H1 (cell line): Measurements from ENCODE around the gene ABHD16A. TPM values are rescaled to one million over a fixed set of nuclear protein-coding genes. Genes with fewer than 3 reads are reported as not detected.

ENCODE experiments used
- CTCF ChIA-PET: fragments of 300-600 bp; sonication (Branson Sonifier 250); formaldehyde crosslinking; loops from one replicate; lab custom pipeline; 2021; ENCODE audit not compliant: partially characterized antibody; lab: Charles Lee
- POLR2A ChIA-PET: fragments of 300-600 bp; sonication (Branson Sonifier 250); formaldehyde crosslinking; loops from one replicate; lab custom pipeline; 2021; ENCODE audit warnings: inconsistent platforms; ENCODE audit not compliant: partially characterized antibody; lab: Charles Lee
- DNase-seq, 2 experiments: peaks; one replicate each; pipeline versions ENCODE4 v3.0.0 to v3.0.0-alpha.2; 2010 to 2022; ENCODE audit warnings: low spot score in 2 of 2, low read depth in 1 of 2, mixed read lengths in 1 of 2
- FAIRE-seq: peaks from 2 replicates; lab custom pipeline; 2011; peaks lifted over from hg19 to GRCh38; lab: Jason Lieb, UNC
- H2AFZ ChIP-seq: 2 replicates; pipeline ENCODE4 v1.8.1; 2012; ENCODE audit warnings: low read length, inconsistent platforms
- H2AK5ac ChIP-seq: 2 replicates; pipeline ENCODE4 v1.6.1; 2013; ENCODE audit warnings: low read depth, low read length
- H2BK120ac ChIP-seq: replicated peaks from 2 replicates; pipeline ENCODE3; 2013; ENCODE audit warnings: low read depth, low read length, inconsistent platforms
- H2BK12ac ChIP-seq: 2 replicates; pipeline ENCODE4 v1.6.1; 2013; ENCODE audit warnings: low read depth, low read length
- H2BK15ac ChIP-seq: 2 replicates; pipeline ENCODE4 v1.6.1; 2013; ENCODE audit warnings: low read length
- H2BK20ac ChIP-seq: 2 replicates; pipeline ENCODE4 v1.6.1; 2013; ENCODE audit warnings: low read length
- H2BK5ac ChIP-seq: 2 replicates; pipeline ENCODE4 v1.6.1; 2013; ENCODE audit warnings: low read depth, low read length
- H3K14ac ChIP-seq: 2 replicates; pipeline ENCODE4 v1.6.1; 2013; ENCODE audit warnings: inconsistent platforms; ENCODE audit not compliant: insufficient read length
- H3K18ac ChIP-seq: 2 replicates; pipeline ENCODE4 v1.6.1; 2013; ENCODE audit warnings: low read length; ENCODE audit errors: extremely low read depth
- H3K23ac ChIP-seq: 2 replicates; pipeline ENCODE4 v1.6.1; 2013; ENCODE audit warnings: inconsistent platforms; ENCODE audit not compliant: insufficient read length
- H3K23me2 ChIP-seq: 2 replicates; pipeline ENCODE4 v1.6.1; 2013; ENCODE audit warnings: low read depth, low read length
- H3K27ac ChIP-seq: 2 replicates; pipeline ENCODE4 v1.6.1; 2011; ENCODE audit warnings: low read depth, low read length, inconsistent platforms
- H3K27me3 ChIP-seq, 4 experiments: replicated peaks in 1 of 4; 1 replicate in 1 of 4; 2 replicates in 3 of 4; pipeline versions ENCODE4 v1.6.1 to v1.8.1; 2011 to 2013; ENCODE audit warnings: low read length in 3 of 4, mild to moderate bottlenecking in 3 of 4, inconsistent platforms in 2 of 4, mixed read lengths in 2 of 4, moderate library complexity in 1 of 4; ENCODE audit not compliant: control insufficient read depth in 3 of 4, insufficient read depth in 3 of 4; ENCODE audit errors: extremely low read depth in 1 of 4
- H3K36me3 ChIP-seq, 4 experiments: 2 replicates each; pipeline versions ENCODE4 v1.6.1 to v1.8.1; 2011 to 2013; ENCODE audit warnings: mild to moderate bottlenecking in 4 of 4, low read length in 3 of 4, moderate library complexity in 2 of 4, control low read depth in 1 of 4, inconsistent platforms in 1 of 4; ENCODE audit not compliant: insufficient read depth in 4 of 4, control insufficient read depth in 2 of 4
- H3K4ac ChIP-seq: replicated peaks from 2 replicates; pipeline ENCODE3; 2013; ENCODE audit warnings: low read length, low read depth, mixed read lengths, inconsistent platforms; ENCODE audit not compliant: insufficient read length
- H3K4me1 ChIP-seq, 4 experiments: replicated peaks in 1 of 4; 1 replicate in 1 of 4; 2 replicates in 3 of 4; pipeline versions ENCODE4 v1.6.1 to v1.8.1; 2011 to 2013; ENCODE audit warnings: low read length in 3 of 4, inconsistent platforms in 2 of 4, mixed read lengths in 1 of 4; ENCODE audit not compliant: insufficient read depth in 4 of 4, control insufficient read depth in 3 of 4
- H3K4me2 ChIP-seq, 2 experiments: 2 replicates each; pipeline versions ENCODE4 v1.6.1 to v1.8.1; 2011 to 2013; ENCODE audit warnings: low read depth in 2 of 2, low read length in 2 of 2, control low read depth in 1 of 2, inconsistent platforms in 1 of 2, mild to moderate bottlenecking in 1 of 2; ENCODE audit not compliant: insufficient read depth in 1 of 2
- H3K4me3 ChIP-seq, 4 experiments: fragments of 200-600, 300-600 bp in 1 of 4; sonication (generic), shearing (Covaris generic), sonication (Bioruptor Twin) in 1 of 4; 2 replicates each; pipeline versions ENCODE4 v1.5.1 to v1.8.1; 2011 to 2016; ENCODE audit warnings: low read length in 4 of 4, low read depth in 3 of 4, control low read depth in 2 of 4, inconsistent platforms in 2 of 4, mild to moderate bottlenecking in 2 of 4, mixed read lengths in 1 of 4, moderate library complexity in 1 of 4; ENCODE audit not compliant: insufficient read depth in 2 of 4; ENCODE audit errors: extremely low read depth in 1 of 4
- H3K56ac ChIP-seq: replicated peaks from 2 replicates; pipeline ENCODE3; 2013; ENCODE audit warnings: low read depth, mild to moderate bottlenecking, mixed read lengths, low read length, inconsistent platforms; ENCODE audit not compliant: insufficient read length
- H3K79me1 ChIP-seq: 2 replicates; pipeline ENCODE4 v1.6.1; 2013; ENCODE audit warnings: low read depth, low read length, control low read depth
- H3K79me2 ChIP-seq, 2 experiments: 2 replicates each; pipeline versions ENCODE4 v1.6.1 to v1.8.1; 2012 to 2013; ENCODE audit warnings: low read length in 2 of 2, mild to moderate bottlenecking in 2 of 2, inconsistent platforms in 1 of 2; ENCODE audit not compliant: insufficient read depth in 2 of 2, control insufficient read depth in 1 of 2
- H3K9ac ChIP-seq, 4 experiments: replicated peaks in 1 of 4; 1 replicate in 1 of 4; 2 replicates in 3 of 4; pipeline versions ENCODE4 v1.6.1 to v1.8.1; 2011 to 2013; ENCODE audit warnings: low read depth in 3 of 4, low read length in 3 of 4, control low read depth in 2 of 4, mild to moderate bottlenecking in 2 of 4, moderate library complexity in 2 of 4, inconsistent platforms in 1 of 4; ENCODE audit errors: extremely low read depth in 1 of 4
- H3K9me3 ChIP-seq, 2 experiments: 2 replicates each; pipeline versions ENCODE4 v1.6.1 to v1.8.1; 2012 to 2013; ENCODE audit warnings: mild to moderate bottlenecking in 2 of 2, moderate library complexity in 2 of 2, control low read depth in 1 of 2, inconsistent platforms in 1 of 2, low read depth in 1 of 2, low read length in 1 of 2, mixed read lengths in 1 of 2; ENCODE audit not compliant: insufficient read depth in 2 of 2
- H4K20me1 ChIP-seq, 2 experiments: replicated peaks in 1 of 2; 2 replicates each; pipeline versions ENCODE3 to v1.8.1; 2011 to 2013; ENCODE audit warnings: inconsistent platforms in 2 of 2, low read length in 2 of 2, mild to moderate bottlenecking in 1 of 2; ENCODE audit not compliant: insufficient read depth in 2 of 2, control insufficient read depth in 1 of 2
- H4K5ac ChIP-seq: 2 replicates; pipeline ENCODE4 v1.6.1; 2013; ENCODE audit warnings: low read length, low read depth, mixed read lengths, inconsistent platforms; ENCODE audit not compliant: insufficient read length
- H4K8ac ChIP-seq: 2 replicates; pipeline ENCODE4 v1.8.0; 2013; ENCODE audit warnings: mild to moderate bottlenecking, moderate library complexity, low read length, inconsistent platforms; ENCODE audit not compliant: insufficient read depth; ENCODE audit errors: extremely low read depth
- H4K91ac ChIP-seq: replicated peaks from 2 replicates; pipeline ENCODE3; 2013; ENCODE audit warnings: low read length, mixed read lengths, inconsistent platforms; ENCODE audit not compliant: insufficient read length
- CBX5 ChIP-seq: fragments of 300-800, 300-1000 bp; sonication (generic); IDR thresholded peaks from 2 replicates; pipeline ENCODE4 v1.7.1; 2016; ENCODE audit warnings: antibody characterized with exemption, low read length, low read depth
- NANOG ChIP-seq: IDR thresholded peaks from 2 replicates; pipeline ENCODE4 v1.6.1; 2011; ENCODE audit warnings: low read length, low read depth, mild to moderate bottlenecking, inconsistent platforms; ENCODE audit not compliant: insufficient read depth, poor library complexity, severe bottlenecking
- WGBS, 2 experiments: shearing (Covaris generic) in 1 of 2; methylation state at CpG; one replicate each; pipeline versions ENCODE4 v1.1.6 to v1.1.7; 2013 to 2015; ENCODE audit warnings: low lambda C conversion rate in 2 of 2, mixed read lengths in 2 of 2, inconsistent platforms in 1 of 2, low coverage in 1 of 2, missing lambda C conversion rate in 1 of 2; ENCODE audit not compliant: insufficient replicate concordance in 2 of 2, insufficient coverage in 1 of 2, insufficient read length in 1 of 2; ENCODE audit errors: extremely low coverage in 1 of 2, missing lambda C conversion rate in 1 of 2; 5-methylcytosine and 5-hydroxymethylcytosine counted together
- polyA plus RNA-seq, 7 experiments: library from polyadenylated mRNA; depleted of rRNA in 3 of 7; stranded (reverse) in 5 of 7; unstranded in 2 of 7; fragments of >200 nt in 5 of 7; fragments of 200-250 nt in 2 of 7; gene quantifications; 1 replicate in 5 of 7; 2 replicates in 1 of 7; 4 replicates in 1 of 7; pipeline versions ENCODE4 v1.2.1 to v1.2.3, GENCODE V29; 2011 to 2013; ENCODE audit warnings: missing spikeins in 2 of 7, mixed read lengths in 2 of 7
- total RNA-seq: library from RNA; stranded (reverse); fragmentation: NEBNext Ultra II Directional; extraction: Animal tissue kit (Norgen Biotek cat#: 25700); gene quantifications from 2 replicates; pipeline ENCODE4 v1.2.1, GENCODE V29; 2021

Gene ABHD16A
- total and polyA plus RNA-seq, 2 of the 8 experiments (the other 6 are each of a cell fraction or from before 2014, with no cell fraction given), result 32.9 to 40.2 TPM

DNA sequence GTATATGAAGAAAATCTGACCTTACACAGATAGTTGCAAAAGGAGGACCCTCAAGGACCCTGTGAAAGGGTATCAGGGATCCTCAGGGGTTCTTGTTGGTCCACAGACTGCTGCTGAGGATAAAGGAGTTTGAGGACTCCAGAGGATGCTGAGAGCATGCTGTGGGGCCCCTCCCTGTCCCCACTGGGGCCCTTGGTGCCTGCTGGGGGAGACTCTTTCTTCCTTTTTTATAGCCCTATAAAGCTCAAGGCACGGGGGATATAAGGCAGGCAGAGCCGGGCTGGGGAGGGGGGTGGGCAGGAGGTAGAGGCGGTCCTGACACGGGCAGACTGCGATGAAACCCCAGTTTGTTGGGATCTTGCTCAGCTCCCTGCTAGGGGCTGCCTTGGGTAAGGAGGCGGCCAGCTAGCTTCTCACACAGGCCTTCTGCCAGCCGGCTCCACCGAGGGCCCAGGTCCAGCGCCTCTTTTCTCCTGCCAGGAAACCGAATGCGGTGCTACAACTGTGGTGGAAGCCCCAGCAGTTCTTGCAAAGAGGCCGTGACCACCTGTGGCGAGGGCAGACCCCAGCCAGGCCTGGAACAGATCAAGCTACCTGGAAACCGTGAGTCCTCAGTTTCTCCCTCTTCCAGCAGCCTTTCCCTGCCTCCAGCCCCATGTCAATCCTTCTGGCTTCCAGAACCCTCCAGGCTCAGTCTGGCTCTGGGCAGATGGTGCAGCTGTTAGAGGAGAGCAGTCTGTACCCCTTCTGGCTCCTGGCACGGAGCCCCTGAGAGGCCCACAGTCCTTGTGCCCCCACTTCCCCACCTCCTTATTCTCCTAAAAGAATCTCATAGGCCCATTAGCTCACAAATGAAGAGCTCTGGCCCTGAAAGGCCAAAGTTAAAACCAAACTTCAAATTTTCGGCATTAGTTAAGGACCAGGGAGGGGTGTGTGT lies 12.2 kb upstream of the ABHD16A start, which contains the start of gene LY6G6D:
Gene LY6G6D (plus strand): TSS at position 327 of the 937 bp plus-strand sequence. CDS start 8 bp downstream, at position 335.
- Histone ChIP-seq H2BK20ac (peak within 1 kb of the TSS; percentile 80; the same call in 1 of the 2 replicates), H2AFZ (peak within 1 kb of the TSS; percentile 94), H3K18ac (peak within 1 kb of the TSS; percentile 81), H4K5ac (peak within 1 kb of the TSS; percentile 38), H3K14ac (no peak within 1 kb of the TSS), H3K4me2 (peak within 1 kb of the TSS; percentile 51 to 52; a peak in 3 of 4 replicates), H2BK5ac (peak within 1 kb of the TSS; percentile 55; the same call in 1 of the 2 replicates), H3K56ac (no peak within 1 kb of the TSS), H3K79me2 (no peaks in the 10 kb centered on the region), H3K27me3 (no peaks in the 10 kb centered on the region; a peak in 1 of 7 replicates), H2BK120ac (no peak within 1 kb of the TSS), H3K79me1 (no peaks in the 10 kb centered on the region), H3K4ac (peak within 1 kb of the TSS; percentile 19), H3K23ac (no peak within 1 kb of the TSS), H2AK5ac (no peak within 1 kb of the TSS), H3K27ac (0 out of 2 replicates have a peak within 1 kb of the TSS, but pooled peaks have one; percentile 0), H3K23me2 (peaks cover 3% of the 10 kb centered on the region; the same call in 1 of the 2 replicates), H2BK15ac (peak within 1 kb of the TSS; percentile 95; the same call in 1 of the 2 replicates), H3K9ac (no peak within 1 kb of the TSS), H3K4me1 (peaks cover 11 to 32% (median 27%) of the 10 kb centered on the region in 4 experiments), H4K91ac (peak within 1 kb of the TSS; percentile 44), H2BK12ac (no peak within 1 kb of the TSS), H4K20me1 (no peaks in the 10 kb centered on the region), H3K4me3 (peak within 1 kb of the TSS in 1 of 4 experiments; percentile 15; a peak in 3 of 8 replicates), H4K8ac (peak within 1 kb of the TSS; percentile 70; the same call in 1 of the 2 replicates), H3K9me3 (no peaks in the 10 kb centered on the region), H3K36me3 (no peaks in the 10 kb centered on the region)
- 81% methylated on average over 15 of the region's 16 CpGs; no CpG with 5 or more reads in 1 of the 2 experiments for WGBS, 2 experiments
- ChIA-PET POLR2A (interaction anchor here (0.5 to 4.7 kb wide), 16 partner anchors 9 to 158 kb away, joined by 3 to 36 read pairs (median 4); partner anchors contain the start of genes ABHD16A, C6orf47, CSNK2B and DDAH2), CTCF (interaction anchor here (0.5 to 5.7 kb wide), 19 partner anchors 8 to 1840 kb away, joined by 3 to 39 read pairs (median 4); partner anchors contain the start of genes BAG6, C6orf47, DDAH2 and LSM2)
- DNase-seq, result no peak
- FAIRE-seq, result no peak
- TF ChIP-seq CBX5 (no peak), NANOG (no peak)
